ENCODE measurements around the gene KIFAP3.

The KIFAP3 gene

DNA sequence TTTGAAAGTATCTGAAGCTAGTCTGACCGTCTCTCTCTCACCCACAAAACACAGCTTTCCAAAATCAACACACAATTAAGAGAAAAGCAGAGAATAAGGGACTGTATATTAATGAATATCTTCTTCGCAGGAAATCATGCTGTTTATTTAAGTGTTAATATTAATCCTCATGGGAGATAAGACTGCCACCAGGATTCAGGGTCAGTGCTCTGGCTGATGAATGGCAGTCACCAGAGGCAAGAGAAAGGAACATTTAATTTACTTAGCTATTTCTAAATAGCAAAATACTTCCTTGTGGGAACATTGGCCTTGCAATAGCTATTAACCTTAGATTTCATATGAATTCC, 183.0 kb downstream of the KIFAP3 start:
- no peaks in the 10 kb centered on the region for H3K36me3 ChIP-seq (ENCODE audit: control insufficient read depth, insufficient read depth, low read length)
- H3K27me3 ChIP-seq (ENCODE audit: control insufficient read depth, insufficient read depth, low read length): no peaks in the 10 kb centered on the region
- H3K9me3 ChIP-seq (ENCODE audit: control insufficient read depth, low read length): no peaks in the 10 kb centered on the region
- H3K27ac ChIP-seq: peak overlapping the region; percentile 100
- H3K4me1 ChIP-seq: peaks cover 5% of the 10 kb centered on the region
- peaks cover 8% of the 10 kb centered on the region for H3K79me2 ChIP-seq
- TF ChIP-seq, protein P1, sequence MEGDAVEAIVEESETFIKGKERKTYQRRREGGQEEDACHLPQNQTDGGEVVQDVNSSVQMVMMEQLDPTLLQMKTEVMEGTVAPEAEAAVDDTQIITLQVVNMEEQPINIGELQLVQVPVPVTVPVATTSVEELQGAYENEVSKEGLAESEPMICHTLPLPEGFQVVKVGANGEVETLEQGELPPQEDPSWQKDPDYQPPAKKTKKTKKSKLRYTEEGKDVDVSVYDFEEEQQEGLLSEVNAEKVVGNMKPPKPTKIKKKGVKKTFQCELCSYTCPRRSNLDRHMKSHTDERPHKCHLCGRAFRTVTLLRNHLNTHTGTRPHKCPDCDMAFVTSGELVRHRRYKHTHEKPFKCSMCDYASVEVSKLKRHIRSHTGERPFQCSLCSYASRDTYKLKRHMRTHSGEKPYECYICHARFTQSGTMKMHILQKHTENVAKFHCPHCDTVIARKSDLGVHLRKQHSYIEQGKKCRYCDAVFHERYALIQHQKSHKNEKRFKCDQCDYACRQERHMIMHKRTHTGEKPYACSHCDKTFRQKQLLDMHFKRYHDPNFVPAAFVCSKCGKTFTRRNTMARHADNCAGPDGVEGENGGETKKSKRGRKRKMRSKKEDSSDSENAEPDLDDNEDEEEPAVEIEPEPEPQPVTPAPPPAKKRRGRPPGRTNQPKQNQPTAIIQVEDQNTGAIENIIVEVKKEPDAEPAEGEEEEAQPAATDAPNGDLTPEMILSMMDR (IDR thresholded peaks at IDR 0.05): no peak
- H3K4me2 ChIP-seq (ENCODE audit: low read length): peak overlapping the region; percentile 93
- H3K9ac ChIP-seq: no peak overlapping the region
- no peak overlapping the region for H2AFZ ChIP-seq
- peak overlapping the region; percentile 20 for H3K4me3 ChIP-seq (ENCODE audit: low read depth, low read length)

DNA sequence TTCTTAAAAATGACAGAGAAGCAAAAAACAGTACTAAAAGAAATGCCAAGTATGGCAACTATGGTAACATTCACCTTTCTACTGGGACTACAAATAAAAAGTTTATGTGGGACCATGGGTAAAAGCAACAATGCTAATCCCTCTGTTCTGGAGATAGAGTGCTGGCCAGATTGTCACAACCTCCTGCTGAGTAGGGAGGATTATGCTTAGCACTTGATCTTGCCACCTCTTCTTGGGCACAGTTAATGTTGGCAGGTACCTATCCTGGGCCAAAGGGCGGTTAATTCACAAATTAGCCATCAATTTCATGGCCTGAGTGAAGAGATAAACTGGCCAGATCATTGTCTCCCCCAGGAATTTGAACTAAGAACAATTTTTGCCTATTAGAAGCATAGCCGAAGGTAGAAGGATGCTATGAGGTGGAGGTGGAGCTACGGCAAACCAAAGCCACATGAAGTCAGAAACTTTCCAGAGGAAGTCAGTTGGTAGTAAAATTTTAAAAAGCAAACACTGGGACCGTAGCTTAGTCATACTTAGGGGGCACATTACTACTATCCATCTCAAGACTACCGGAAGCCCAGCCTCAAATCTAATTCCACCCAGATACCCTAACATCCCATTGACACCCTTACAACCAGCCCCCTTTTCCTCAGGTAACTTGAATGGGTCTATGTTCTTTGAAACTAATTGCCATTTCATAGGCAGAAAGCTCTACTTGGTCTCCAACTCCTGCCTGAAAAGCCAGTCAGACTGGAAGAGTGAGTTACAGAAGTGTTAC, 183.5 kb downstream of the KIFAP3 start:
- Histone ChIP-seq H3K27ac (peak overlapping the region; percentile 100), H2AFZ (no peak overlapping the region), H3K9me3 (ENCODE audit: control insufficient read depth, low read length) (no peaks in the 10 kb centered on the region), H3K79me2 (peaks cover 9% of the 10 kb centered on the region), H3K4me3 (ENCODE audit: low read depth, low read length) (peak overlapping the region; percentile 20), H3K36me3 (ENCODE audit: control insufficient read depth, insufficient read depth, low read length) (no peaks in the 10 kb centered on the region), H3K27me3 (ENCODE audit: control insufficient read depth, insufficient read depth, low read length) (no peaks in the 10 kb centered on the region), H3K4me1 (peaks cover 5% of the 10 kb centered on the region), H3K9ac (no peak overlapping the region), H3K4me2 (ENCODE audit: low read length) (peak overlapping the region; percentile 93)
- TF ChIP-seq, protein P1 (IDR thresholded peaks at IDR 0.05): no peak

DNA sequence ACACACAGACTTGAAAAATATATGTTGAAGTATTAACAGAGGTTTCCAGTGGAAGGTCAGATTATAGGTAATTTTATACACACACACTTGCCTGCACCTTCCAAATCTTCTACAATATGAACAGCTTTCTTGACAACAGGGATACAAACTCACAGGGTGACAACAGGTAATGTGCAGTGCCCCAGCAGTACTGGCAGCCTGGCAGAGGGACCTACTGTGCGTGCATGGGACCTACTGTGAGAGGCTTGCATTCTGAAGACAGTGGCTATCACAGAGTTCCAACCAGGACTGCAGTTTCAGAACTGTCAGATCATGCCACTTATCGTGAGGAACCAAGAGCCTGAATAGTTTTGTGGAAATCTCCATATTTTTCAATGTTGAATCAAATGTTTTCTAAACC, 184.6 kb downstream of the KIFAP3 start:
- H3K4me2 ChIP-seq (ENCODE audit: low read length): no peak overlapping the region
- H3K27ac ChIP-seq: no peak overlapping the region
- H3K27me3 ChIP-seq (ENCODE audit: control insufficient read depth, insufficient read depth, low read length): no peaks in the 10 kb centered on the region
- H3K4me3 ChIP-seq (ENCODE audit: low read depth, low read length): no peak overlapping the region
- H3K9ac ChIP-seq: no peak overlapping the region
- H3K36me3 ChIP-seq (ENCODE audit: control insufficient read depth, insufficient read depth, low read length): no peaks in the 10 kb centered on the region
- peaks cover 5% of the 10 kb centered on the region for H3K4me1 ChIP-seq
- TF ChIP-seq, protein P1 (IDR thresholded peaks at IDR 0.05): no peak
- no peaks in the 10 kb centered on the region for H3K9me3 ChIP-seq (ENCODE audit: control insufficient read depth, low read length)
- H2AFZ ChIP-seq: no peak overlapping the region
- H3K79me2 ChIP-seq: peaks cover 9% of the 10 kb centered on the region

DNA sequence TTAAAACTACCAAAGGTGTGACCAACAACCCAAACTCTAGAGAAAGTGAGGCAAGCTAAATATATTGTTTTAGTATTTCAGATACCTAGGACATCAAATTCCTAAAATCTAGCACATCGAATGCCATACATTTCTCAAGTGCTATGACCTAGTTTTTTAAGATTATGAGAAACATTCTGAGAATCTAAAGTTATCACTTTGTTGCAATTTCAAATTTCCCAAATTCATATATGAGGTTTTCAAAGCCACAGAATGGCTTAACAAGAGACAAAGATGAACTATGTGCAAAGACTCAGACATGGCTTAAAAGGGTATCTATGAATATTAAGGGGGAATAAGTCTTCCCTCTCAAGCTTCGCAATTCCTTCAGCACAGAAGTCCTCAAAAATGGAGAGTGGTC, 187.6 kb downstream of the KIFAP3 start:
- no peaks in the 10 kb centered on the region for H3K9me3 ChIP-seq (ENCODE audit: control insufficient read depth, low read length)
- no peak overlapping the region for H3K27ac ChIP-seq
- H3K79me2 ChIP-seq: peaks cover 21% of the 10 kb centered on the region
- no peaks in the 10 kb centered on the region for H3K36me3 ChIP-seq (ENCODE audit: control insufficient read depth, insufficient read depth, low read length)
- H2AFZ ChIP-seq: no peak overlapping the region
- TF ChIP-seq, protein P1 (IDR thresholded peaks at IDR 0.05): no peak
- no peak overlapping the region for H3K4me3 ChIP-seq (ENCODE audit: low read depth, low read length)
- H3K27me3 ChIP-seq (ENCODE audit: control insufficient read depth, insufficient read depth, low read length): no peaks in the 10 kb centered on the region
- no peak overlapping the region for H3K4me2 ChIP-seq (ENCODE audit: low read length)
- peaks cover 5% of the 10 kb centered on the region for H3K4me1 ChIP-seq
- no peak overlapping the region for H3K9ac ChIP-seq

DNA sequence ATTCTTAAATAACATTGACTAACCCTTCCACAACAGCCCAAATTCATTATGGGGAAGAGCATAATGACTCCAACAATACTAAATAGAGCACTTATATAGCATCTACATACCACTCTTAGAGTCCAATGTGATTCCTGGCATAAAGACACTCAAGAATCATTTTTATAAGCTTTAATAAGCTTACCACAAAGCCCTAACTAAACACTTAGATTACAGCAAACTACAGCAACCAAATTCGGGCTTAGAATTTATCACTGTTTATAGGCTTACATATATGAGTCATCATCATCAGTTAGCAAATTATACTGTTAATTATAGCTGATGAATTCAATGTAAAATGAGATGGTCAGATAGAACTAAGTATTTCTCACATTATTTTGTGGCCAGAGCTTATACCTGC, 188.1 kb downstream of the KIFAP3 start:
- H3K9me3 ChIP-seq (ENCODE audit: control insufficient read depth, low read length): no peaks in the 10 kb centered on the region
- no peaks in the 10 kb centered on the region for H3K27me3 ChIP-seq (ENCODE audit: control insufficient read depth, insufficient read depth, low read length)
- H3K4me2 ChIP-seq (ENCODE audit: low read length): no peak overlapping the region
- no peak overlapping the region for H3K9ac ChIP-seq
- peaks cover 5% of the 10 kb centered on the region for H3K4me1 ChIP-seq
- H3K79me2 ChIP-seq: peaks cover 23% of the 10 kb centered on the region
- TF ChIP-seq, protein P1 (IDR thresholded peaks at IDR 0.05): no peak
- no peak overlapping the region for H3K27ac ChIP-seq
- H3K36me3 ChIP-seq (ENCODE audit: control insufficient read depth, insufficient read depth, low read length): no peaks in the 10 kb centered on the region
- no peak overlapping the region for H3K4me3 ChIP-seq (ENCODE audit: low read depth, low read length)
- H2AFZ ChIP-seq: no peak overlapping the region

Measured in parathyroid adenoma (tissue), 2 donors.